KOPT-K1 (cell line): Measurements from ENCODE around the gene MBOAT1.

ENCODE experiments used
- H3K27ac ChIP-seq: fragments of 200-600 bp; sonication (generic); 2 replicates; pipeline ENCODE4 v1.5.1; 2016; ENCODE audit warnings: antibody characterized with exemption, mild to moderate bottlenecking, low read depth, low read length; ENCODE audit not compliant: poor library complexity, severe bottlenecking
- H3K36me3 ChIP-seq: fragments of 200-600 bp; sonication (generic); 2 replicates; pipeline ENCODE4 v1.5.1; 2017; ENCODE audit warnings: antibody characterized with exemption, mild to moderate bottlenecking, low read length, moderate library complexity; ENCODE audit not compliant: insufficient read depth
- H3K9me3 ChIP-seq: fragments of 200-600 bp; sonication (generic); 2 replicates; pipeline ENCODE4 v1.5.1; 2017; ENCODE audit warnings: antibody characterized with exemption, low read length, mild to moderate bottlenecking; ENCODE audit not compliant: insufficient read depth, poor library complexity, severe bottlenecking

The MBOAT1 gene

DNA sequence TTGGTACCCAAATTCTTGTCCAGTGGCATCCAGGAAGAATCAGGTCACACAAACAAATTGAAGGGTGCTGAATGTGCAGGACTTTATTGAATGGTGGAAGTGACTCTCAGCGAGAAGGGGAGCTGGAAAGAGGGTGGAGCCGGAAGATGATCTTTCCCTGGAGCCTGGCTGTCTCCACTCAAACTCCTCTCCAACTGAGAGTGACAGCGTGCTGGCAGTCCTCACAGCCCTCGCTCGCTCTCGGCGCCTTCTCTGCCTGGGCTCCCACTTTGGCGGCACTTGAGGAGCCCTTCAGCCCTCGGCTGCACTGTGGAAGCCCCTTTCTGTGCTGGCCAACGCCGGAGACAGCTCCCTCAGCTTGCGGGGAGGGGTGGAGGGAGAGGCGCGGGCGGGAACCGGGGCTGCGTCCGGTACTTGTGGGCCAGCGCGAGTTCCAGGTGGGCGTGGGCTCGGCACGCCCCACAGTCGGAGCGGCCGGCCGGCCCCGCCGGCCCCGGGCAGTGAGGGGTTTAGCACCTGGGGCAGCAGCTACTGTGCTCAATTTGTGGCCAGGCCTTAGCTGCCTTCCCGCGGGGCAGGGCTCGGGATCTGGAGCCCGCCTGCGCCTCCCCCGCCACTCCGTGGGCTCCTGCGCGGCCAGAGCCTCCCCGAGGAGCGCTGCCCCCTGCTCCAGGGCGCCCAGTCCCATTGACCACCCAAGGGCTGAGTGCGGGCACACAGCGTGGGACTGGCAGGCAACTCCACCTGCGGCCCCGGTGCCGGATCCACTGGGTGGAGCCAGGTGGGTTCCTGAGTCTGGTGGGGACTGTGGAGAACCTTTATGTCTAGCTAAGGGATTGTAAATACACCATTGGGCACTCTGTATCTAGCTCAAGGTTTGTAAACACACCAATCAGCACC lies 26.7 kb upstream of the MBOAT1 start:
- H3K27ac ChIP-seq, result no peak overlapping the region
- H3K9me3 ChIP-seq, result no peaks in the 10 kb centered on the region
- H3K36me3 ChIP-seq, result no peaks in the 10 kb centered on the region

DNA sequence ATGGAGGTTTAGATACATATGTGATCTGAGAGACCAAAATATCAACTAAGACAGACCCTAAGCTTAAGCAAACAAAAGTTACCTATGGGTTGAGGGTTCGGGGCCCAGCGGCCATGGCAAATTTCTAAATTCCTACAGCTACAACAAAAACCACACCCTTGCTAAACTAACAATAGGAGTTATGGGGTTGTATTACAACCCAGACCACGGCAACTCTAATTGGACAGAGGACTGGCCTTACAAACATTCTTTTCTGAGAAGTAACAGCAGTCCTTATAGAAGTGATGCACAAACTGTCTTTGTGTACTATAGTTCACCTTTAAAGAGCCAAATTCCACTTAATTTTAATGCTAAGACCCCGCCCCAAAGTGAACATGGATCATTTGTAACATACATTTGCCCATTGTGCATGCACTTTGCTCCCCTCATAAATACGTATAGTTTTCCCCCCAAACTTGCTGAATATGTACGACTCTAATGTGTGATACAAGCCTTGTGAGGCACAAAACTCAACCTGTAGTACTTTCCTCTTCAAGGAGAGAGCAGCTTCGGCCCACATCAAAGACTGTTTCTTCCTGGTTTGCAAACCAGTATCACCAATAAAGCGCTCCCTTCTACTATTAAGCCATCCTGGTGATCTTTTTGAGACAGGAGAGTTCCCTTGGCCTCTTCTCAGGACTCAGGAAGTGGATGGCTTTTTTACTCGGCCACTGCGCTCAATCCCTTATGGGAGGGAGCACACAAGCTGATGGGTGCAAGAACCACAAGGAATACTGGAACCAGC lies 25.6 kb upstream of the MBOAT1 start:
- Histone ChIP-seq H3K36me3 (no peaks in the 10 kb centered on the region), H3K27ac (no peak overlapping the region), H3K9me3 (no peaks in the 10 kb centered on the region)

DNA sequence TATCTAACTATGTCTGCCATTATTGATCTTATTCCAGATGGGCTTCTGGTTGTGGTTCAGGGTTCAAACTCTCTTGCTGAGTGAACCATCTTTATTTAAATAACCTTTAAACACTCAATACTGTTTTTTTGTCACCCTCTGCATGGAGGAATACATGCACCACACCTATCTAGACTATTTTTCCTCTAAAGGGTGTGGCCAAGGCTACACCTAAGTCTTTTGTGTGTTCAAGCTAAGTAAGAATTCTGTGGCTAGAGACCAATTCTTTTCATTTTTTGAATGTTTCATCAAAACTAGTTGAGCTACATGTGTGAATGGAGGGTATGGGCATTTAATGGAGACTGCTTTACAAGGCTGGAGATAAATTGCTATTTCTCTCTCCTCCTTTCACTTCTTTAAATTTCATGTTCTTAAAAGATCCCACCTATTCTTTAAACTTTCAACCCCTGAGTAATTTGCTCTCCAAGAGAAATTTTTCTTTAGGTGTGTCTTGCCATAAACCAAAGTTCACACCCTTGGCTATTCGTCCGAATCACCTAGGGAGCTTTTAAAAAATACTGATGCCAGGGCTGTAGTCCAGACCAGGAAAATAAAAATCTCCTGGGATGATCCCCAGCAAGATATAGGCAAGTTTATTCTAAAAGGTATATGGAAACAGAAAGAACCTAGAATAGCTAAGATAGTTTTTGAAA lies 24.8 kb upstream of the MBOAT1 start:
- H3K36me3 ChIP-seq, result no peaks in the 10 kb centered on the region
- H3K27ac ChIP-seq, result no peak overlapping the region
- H3K9me3 ChIP-seq, result no peaks in the 10 kb centered on the region

DNA sequence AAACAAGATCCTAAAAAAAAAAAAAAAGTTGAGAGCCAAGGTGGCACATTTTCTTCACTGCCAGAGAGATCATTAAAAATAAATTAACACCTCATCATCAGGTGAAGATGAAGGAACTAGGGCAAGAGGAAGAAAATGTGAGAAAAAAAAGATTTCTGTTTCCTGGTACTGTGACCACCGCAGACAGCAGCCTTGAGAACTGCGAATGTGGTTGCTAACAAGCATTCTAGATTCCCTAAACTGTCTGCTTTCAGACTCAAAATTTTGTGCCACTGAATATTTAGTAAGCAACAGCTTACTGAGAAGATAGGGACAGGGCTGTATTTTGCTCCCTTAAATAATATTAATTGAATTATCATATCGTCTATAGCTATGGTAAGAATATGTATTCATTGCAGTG lies 24.1 kb upstream of the MBOAT1 start:
- no peak overlapping the region for H3K27ac ChIP-seq
- no peaks in the 10 kb centered on the region for H3K36me3 ChIP-seq
- H3K9me3 ChIP-seq, result no peaks in the 10 kb centered on the region

DNA sequence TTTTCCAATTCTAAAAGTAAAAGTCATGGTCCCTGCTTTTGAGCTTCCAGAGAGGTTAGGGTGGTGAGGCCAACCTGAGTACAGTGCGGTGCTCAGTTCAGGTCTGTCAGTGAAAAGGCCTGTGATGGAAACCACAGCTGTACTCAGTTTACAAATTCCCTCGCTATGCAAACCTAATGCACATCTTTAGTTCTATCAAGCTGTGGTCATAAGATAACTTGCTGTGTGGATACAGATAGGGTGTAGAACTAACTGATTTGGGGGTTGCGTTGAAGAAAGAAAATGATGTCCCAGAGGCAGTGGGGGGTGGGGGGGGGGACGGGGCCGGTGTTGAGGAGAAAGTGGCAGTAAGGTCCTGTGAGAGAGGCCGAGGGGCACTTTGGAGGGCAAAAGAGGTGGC lies 22.8 kb upstream of the MBOAT1 start:
- no peak overlapping the region for H3K27ac ChIP-seq

DNA sequence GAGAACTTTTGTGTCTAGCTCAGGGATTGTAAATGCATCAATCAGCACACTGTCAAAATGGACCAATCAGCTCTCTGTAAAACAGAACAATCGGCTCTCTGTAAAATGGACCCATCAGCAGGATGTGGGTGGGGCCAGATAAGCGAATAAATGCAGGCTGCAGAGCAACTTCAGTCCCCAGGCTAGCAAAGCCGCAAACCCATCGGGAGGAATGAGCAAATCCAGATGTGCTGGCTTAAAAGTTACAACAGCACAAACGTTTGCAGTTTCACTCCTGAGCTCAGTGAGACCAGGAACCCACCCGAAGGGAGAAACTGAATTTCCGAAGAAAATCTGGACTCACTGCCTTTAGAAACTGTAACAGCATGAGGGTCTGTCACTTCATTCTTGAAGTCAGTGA lies 21.9 kb upstream of the MBOAT1 start:
- no peak overlapping the region for H3K27ac ChIP-seq
- H3K9me3 ChIP-seq, result no peaks in the 10 kb centered on the region
- H3K36me3 ChIP-seq, result no peaks in the 10 kb centered on the region

More for the DNA sequence above, 22.8 kb upstream of the MBOAT1 start:
- H3K36me3 ChIP-seq, result no peaks in the 10 kb centered on the region
- no peaks in the 10 kb centered on the region for H3K9me3 ChIP-seq

DNA sequence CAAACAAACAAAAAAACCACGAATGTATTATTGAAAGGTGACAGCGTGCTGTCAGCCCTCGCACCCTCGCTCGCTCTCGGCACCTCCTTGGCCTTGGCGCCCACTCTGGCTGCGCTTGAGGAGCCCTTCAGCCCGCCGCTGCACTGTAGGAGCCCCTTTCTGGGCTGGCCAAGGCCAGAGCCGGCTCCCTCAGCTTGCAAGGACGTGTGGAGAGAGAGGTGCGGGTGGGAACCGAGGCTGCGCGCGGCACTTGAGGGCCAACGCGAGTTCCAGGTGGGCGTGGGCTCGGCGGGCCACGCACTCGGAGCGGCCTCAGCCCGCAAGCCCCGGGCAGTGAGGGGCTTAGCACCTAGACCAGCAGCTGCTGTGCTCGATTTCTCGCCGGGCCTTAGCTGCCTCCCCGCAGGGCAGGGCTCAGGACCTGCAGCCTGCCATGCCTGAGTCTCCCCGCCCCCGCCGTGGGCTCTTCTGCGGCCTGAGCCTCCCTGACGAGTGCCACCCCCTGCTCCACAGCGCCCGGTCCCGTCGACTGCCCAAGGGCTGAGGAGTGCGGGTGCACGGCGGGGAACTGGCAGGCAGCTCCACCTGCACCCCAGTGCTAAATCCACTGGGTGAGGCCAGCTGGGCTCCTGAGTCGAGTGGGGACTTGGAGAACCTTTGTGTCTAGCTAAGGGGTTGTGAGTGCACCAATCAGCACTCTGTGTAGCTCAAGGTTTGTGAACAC lies 20.9 kb upstream of the MBOAT1 start:
- no peaks in the 10 kb centered on the region for H3K36me3 ChIP-seq
- H3K27ac ChIP-seq, result no peak overlapping the region
- no peaks in the 10 kb centered on the region for H3K9me3 ChIP-seq

DNA sequence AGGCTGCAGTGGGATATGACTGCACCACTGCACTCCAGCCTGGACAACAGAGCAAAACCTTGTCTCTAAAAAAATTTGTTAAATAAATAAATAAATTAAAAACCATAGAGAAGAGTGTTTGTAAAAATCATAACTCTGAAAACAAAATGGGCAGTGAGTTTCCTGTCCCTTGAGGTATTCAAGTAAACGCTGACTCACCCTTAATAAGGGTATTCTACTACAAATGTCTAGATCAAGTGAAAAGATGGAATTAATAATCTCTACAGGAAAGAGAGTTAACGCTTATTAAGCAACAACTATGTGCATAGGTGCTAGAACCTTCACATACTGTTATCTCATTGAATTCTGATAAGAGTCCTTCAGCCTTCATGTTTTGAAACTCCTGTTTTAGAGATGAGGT lies 19.9 kb upstream of the MBOAT1 start:
- Histone ChIP-seq H3K27ac (no peak overlapping the region), H3K9me3 (no peaks in the 10 kb centered on the region), H3K36me3 (no peaks in the 10 kb centered on the region)

DNA sequence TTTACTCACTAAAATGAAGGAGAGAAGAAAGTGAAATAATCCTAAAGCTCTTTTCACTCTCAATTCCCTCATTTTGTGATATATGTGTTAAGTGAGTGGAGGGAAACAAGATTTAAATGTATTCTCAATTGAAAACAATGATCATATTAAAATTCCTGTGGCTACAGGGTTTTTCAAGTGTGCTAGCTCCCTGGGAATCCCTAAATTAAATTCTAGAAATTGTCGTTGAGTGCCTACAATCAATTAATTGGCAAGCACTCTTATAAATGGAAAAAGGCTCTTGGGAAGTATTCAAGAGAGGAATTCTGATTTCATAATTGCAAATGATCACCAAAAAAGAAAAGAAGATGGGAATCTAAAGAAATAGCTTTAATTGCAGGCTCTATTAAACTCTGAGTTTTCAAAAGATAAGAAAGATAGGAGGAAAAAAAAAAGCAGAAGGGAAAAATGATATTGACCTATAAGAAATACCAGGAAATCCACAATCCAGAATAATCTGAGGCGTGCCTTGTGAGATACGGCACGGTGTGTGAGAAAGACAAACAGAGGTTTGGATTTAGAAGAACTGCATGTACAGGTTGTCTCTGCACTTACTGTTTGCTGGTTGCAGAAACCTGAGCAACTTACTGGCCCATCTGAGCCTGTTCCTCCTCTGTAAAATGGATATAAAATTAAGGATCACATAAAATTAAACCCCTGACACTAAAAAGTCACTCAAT lies 18.3 kb upstream of the MBOAT1 start:
- Histone ChIP-seq H3K27ac (no peak overlapping the region), H3K9me3 (no peaks in the 10 kb centered on the region), H3K36me3 (no peaks in the 10 kb centered on the region)

DNA sequence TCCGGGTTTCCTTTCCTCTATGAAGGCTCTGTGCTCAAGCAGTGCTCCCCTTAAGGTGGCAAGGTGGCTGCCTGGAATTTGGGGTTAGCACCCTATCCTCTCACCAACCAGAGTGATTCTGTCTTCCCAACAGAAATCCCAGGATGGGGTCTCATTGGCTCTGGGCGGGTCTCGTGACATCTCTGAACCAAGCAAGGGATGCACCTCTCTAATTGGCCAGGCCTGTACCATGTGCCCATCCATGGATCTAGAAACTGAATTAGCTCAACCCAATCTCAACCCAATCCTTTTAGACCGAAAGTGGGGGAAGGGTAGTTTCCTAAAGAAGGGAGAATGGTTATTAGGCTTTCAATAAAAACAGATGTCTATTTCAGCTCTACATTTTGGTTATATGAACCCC lies 17.6 kb upstream of the MBOAT1 start:
- Histone ChIP-seq H3K27ac (no peak overlapping the region), H3K36me3 (no peaks in the 10 kb centered on the region), H3K9me3 (no peaks in the 10 kb centered on the region)

DNA sequence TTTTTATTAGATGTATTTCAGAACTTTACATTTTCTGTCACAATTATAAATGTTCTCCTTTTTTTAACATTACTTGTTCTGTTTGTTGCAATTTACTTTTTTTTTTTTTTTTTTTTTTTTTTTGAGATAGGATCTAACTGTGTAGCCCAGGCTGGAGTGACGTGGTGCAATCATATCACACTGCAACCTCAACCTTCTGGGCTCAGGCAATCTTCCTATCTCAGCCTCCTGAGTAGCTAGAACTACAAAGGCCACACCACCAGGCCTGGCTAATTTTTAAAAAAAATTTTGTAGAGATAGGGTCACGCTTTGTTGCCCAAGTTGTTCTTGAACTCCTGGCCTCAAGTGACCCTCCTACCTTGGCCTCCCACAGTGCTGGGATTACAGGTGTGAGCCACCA lies 15.1 kb upstream of the MBOAT1 start:
- H3K36me3 ChIP-seq, result no peaks in the 10 kb centered on the region
- H3K27ac ChIP-seq, result no peak overlapping the region
- no peaks in the 10 kb centered on the region for H3K9me3 ChIP-seq

DNA sequence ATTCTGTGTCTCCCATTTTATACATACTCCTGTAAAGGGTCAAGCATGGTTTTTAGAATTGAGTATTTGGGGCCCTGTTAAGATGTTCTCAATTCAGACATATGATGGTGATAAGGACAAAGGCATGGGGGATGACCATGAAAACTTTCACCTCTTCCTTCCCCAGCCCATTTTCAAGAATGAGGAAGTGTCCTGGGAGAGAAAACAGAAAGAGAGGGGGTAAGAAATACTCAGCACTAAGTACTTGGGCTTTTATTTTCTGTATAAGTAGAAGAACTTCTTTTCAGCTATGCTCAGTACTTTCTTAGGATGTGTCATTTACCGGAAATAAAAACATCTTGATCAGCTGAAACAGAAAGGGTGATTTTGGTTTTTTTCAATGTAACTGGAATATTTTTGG lies 10.9 kb upstream of the MBOAT1 start:
- no peak overlapping the region for H3K27ac ChIP-seq
- no peaks in the 10 kb centered on the region for H3K36me3 ChIP-seq
- no peaks in the 10 kb centered on the region for H3K9me3 ChIP-seq

DNA sequence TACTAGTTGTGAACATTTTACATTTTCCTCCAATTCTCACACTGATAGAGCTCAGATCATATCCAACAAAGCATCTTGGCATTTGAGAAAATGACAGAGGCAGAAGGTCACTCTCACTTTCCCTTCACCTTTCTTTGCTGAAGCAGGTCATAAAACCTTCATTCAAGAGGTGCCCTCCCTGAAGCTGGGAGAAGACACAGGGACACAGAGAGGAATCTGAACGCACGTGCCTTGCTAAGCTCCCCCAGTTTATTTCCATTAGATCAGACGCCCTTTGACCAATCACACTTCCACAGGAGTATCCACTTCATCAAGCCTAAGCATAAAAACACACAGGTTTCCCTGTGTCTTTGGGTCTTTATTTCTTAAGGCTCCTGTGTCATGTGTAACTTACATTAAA lies 9.2 kb upstream of the MBOAT1 start:
- no peak overlapping the region for H3K27ac ChIP-seq
- H3K9me3 ChIP-seq, result no peaks in the 10 kb centered on the region
- H3K36me3 ChIP-seq, result no peaks in the 10 kb centered on the region

DNA sequence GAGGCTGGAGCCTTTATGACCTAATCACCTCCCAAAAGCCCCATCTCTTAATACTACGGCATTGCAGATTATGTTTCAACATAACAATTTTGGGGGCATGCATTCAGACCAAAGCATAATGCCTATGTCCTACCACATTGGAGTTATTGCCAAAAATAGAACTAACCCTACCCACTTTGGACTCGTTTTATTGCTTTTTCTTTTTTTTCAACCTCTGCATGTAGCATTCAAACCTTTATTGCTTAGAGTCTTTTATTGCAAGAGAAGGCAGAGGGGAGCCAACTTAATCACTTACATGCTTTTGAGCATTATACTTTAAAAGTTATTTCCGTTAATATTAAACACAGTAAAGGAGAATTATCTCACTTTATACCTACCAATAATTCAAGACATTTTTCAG lies 8.1 kb upstream of the MBOAT1 start:
- H3K36me3 ChIP-seq, result no peaks in the 10 kb centered on the region
- no peaks in the 10 kb centered on the region for H3K9me3 ChIP-seq
- no peak overlapping the region for H3K27ac ChIP-seq
